Nephron (organoid): ENCODE results near the gene LIX1.
"Not testable (repeated sequence)": the region's sequence is repeated elsewhere in the genome, so short reads cannot be mapped to it uniquely, and the experiment has no call there.

Experiments
- H3K27ac Mint-ChIP-seq, 3 experiments: 2 replicates each; pipeline ENCODE4 v1.8.0; 2020; ENCODE audit warnings: mixed read lengths in 3 of 3, mild to moderate bottlenecking in 2 of 3, moderate library complexity in 1 of 3
- H3K27me3 Mint-ChIP-seq: 2 replicates; pipeline ENCODE4 v1.8.0; 2021; ENCODE audit warnings: low read depth, mild to moderate bottlenecking, moderate library complexity, mixed read lengths
- H3K36me3 Mint-ChIP-seq: 2 replicates; pipeline ENCODE4 v1.8.0; 2020; ENCODE audit warnings: low read depth, mixed read lengths
- H3K4me1 Mint-ChIP-seq: 2 replicates; pipeline ENCODE4 v1.8.0; 2020; ENCODE audit warnings: mixed read lengths
- H3K4me3 Mint-ChIP-seq, 3 experiments: 2 replicates each; pipeline ENCODE4 v1.8.0; 2020; ENCODE audit warnings: mild to moderate bottlenecking in 3 of 3, mixed read lengths in 3 of 3, moderate library complexity in 2 of 3
- H3K9me3 Mint-ChIP-seq: 2 replicates; pipeline ENCODE4 v1.8.0; 2020; ENCODE audit warnings: mixed read lengths
- CTCF ChIP-seq, 3 experiments: fragments of 200-600 bp; sonication (generic); IDR thresholded peaks; one replicate each; pipeline ENCODE4 v1.5.0; 2021; ENCODE audit warnings: antibody characterized with exemption in 3 of 3; ENCODE audit not compliant: unreplicated experiment in 3 of 3

LIX1 gene

DNA sequence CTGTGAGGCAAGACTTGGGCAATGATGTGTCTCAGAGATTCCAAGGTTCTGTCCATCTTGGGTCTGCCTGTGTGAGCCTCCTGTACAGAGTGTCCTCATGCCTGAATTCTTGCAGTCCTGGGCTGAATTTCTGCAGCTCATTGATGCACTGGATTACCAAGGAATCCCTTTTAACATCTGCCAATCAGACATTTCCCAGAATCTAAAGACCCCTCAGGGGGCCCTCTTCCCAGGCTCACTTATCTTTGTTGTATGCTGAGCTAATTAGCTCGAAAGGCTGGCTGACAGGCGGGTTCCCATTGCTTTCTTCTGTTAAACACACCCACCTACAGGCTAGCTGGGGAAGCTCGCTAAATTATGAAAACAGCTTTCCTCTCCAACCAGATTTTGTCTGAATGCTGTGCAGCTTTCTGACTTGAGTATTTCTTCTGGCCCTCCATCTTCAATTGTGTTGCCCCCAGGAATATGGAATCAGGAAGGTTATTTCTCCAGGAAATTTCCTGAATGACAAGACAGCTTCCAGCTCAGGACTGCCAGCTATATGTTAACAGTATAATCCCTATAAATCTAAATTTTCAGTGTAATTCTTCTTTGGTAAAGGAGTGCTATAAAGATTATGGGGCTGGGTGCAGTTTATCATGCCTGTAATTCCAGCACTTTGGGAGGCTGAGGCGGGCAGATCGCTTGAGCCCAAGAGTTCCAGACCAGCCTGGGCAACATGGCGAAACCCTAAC lies at the start of gene LIX1:
Gene LIX1, minus strand, starts transcription at position 91 of the 734 bp plus-strand sequence. Its CDS starts 35 bp downstream, at position 56.
- H3K4me3 Mint-ChIP-seq: peak within 1 kb of the TSS; percentile 57 to 73 (median 57)
- no peaks in the 10 kb centered on the region for H3K9me3 Mint-ChIP-seq
- peak within 1 kb of the TSS; percentile 3 to 76 (median 30) for H3K27ac Mint-ChIP-seq
- peaks cover 42% of the 10 kb centered on the region for H3K4me1 Mint-ChIP-seq
- H3K36me3 Mint-ChIP-seq: no peaks in the 10 kb centered on the region
- peak; percentile 71 to 72 (median 71) for TF ChIP-seq CTCF (IDR thresholded peaks at IDR 0.05; ENCODE audit: unreplicated experiment in 3 of 3)
- peaks cover 5% of the 10 kb centered on the region for H3K27me3 Mint-ChIP-seq

DNA sequence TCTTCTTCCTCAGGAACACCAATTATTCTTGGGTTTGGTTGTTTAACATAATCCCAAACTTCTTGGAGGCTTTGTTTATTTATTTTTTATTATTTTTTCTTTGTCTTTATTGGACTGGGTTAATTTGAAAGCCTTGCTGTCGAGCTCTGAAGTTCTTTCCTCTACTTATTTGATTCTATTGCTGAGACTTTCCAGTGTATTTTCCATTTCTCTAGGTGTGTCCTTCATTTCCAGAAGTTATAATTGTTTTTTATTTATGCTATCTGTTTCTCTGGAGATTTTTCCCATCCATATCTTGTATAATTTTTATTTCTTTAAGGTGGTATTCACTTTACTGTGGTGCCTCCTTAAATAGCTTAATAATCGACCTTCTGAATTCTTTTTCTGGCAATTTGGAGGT lies 49.5 kb upstream of the LIX1 start:
- TF ChIP-seq CTCF (IDR thresholded peaks at IDR 0.05; ENCODE audit: unreplicated experiment in 3 of 3): no peak
- no peaks in the 10 kb centered on the region for H3K4me1 Mint-ChIP-seq
- H3K27me3 Mint-ChIP-seq: no peaks in the 10 kb centered on the region
- H3K27ac Mint-ChIP-seq: no peak overlapping the region
- H3K36me3 Mint-ChIP-seq: peaks cover 4% of the 10 kb centered on the region
- peaks cover 42% of the 10 kb centered on the region for H3K9me3 Mint-ChIP-seq
- no peak overlapping the region for H3K4me3 Mint-ChIP-seq

DNA sequence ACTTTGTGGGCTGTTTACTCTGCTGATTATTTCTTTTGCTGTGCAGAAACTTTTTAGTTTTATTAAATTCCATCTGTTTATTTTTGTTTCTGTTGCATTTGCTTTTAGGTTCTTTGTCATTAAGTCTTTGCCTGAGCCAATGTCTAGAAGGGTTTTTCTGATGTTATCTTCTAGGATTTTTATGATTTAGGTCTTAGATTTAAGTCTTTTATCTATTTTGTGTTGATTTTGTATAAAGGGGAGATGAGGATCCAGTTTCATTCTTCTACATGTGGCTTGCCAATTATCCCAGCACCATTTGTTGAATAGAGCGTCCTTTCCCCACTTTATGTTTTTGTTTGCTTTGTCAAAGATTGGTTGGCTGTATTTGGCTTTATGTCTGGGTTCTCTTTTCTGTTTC lies 47.1 kb upstream of the LIX1 start:
- H3K36me3 Mint-ChIP-seq, H3K27ac Mint-ChIP-seq, H3K4me3 Mint-ChIP-seq, H3K4me1 Mint-ChIP-seq, H3K27me3 Mint-ChIP-seq: not testable (repeated sequence)
- peaks cover 44% of the 10 kb centered on the region for H3K9me3 Mint-ChIP-seq

- peak overlapping the region; percentile 92 to 94 (median 93) for H3K4me3 Mint-ChIP-seq
- H3K9me3 Mint-ChIP-seq: peaks cover 8% of the 10 kb centered on the region
- H3K27ac Mint-ChIP-seq: peak overlapping the region; percentile 99 to 100 (median 100)
- H3K36me3 Mint-ChIP-seq: peaks cover 19% of the 10 kb centered on the region
- no peaks in the 10 kb centered on the region for H3K27me3 Mint-ChIP-seq
- peaks cover 24% of the 10 kb centered on the region for H3K4me1 Mint-ChIP-seq
- TF ChIP-seq CTCF (IDR thresholded peaks at IDR 0.05; ENCODE audit: unreplicated experiment in 3 of 3): no peak
Observed at GRCh38 chr5:97183930-97184213, 41.5 kb upstream of the LIX1 start.

DNA sequence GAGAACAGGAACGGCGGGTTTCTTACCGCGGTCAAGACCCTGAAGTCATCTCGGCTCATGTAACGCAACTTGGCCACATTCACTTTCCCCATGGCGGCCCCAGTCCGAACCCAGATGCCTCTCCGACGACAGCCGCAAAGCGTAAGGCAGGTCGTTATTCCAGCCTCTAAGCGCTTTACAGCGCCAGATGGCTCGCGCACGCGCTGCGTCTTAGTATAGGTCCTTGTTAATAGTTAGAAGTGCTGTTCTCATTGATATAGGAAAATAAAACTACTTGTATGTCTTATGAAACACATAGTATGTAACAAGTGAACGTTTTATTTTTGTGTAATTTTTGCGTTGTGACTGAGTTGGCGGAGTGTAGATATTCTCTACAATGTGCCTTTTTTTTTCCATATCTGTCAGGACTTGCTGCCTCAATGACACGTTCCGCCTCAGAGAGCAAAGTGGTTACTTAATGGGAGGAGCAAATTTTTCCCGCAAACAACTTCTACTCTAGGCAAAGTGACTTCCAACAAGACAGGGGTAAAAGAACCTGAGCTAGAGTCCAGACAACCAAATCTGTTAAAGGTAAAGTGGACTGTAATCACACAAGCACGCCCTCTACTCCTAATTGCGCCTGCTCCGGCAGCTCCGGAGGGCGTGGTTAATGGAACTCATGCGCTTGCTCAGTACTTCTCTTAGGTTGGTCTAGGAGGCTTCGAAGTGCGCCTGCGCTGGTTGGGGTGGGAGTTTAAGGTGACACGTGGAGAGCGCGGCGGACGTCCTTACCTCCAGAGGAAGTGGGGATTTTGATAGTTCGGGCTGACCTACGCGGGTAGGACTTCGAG lies 40.9 kb upstream of the LIX1 start, which contains the start of gene RIOK2:
Gene RIOK2, minus strand, starts transcription at position 148 of the 830 bp plus-strand sequence. Its CDS starts 56 bp downstream, at position 92.
- TF ChIP-seq CTCF (IDR thresholded peaks at IDR 0.05; ENCODE audit: unreplicated experiment in 3 of 3): no peak
- Mint-ChIP-seq H3K36me3 (peaks cover 24% of the 10 kb centered on the region), H3K27me3 (no peaks in the 10 kb centered on the region), H3K4me1 (peaks cover 24% of the 10 kb centered on the region), H3K27ac (peak within 1 kb of the TSS; percentile 99 to 100 (median 100)), H3K4me3 (peak within 1 kb of the TSS; percentile 92 to 94 (median 93)), H3K9me3 (peaks cover 7% of the 10 kb centered on the region)

GRCh38 chr5:97182571-97183099 lies 40.2 kb upstream of the LIX1 start:
- no peaks in the 10 kb centered on the region for H3K27me3 Mint-ChIP-seq
- TF ChIP-seq CTCF (IDR thresholded peaks at IDR 0.05; ENCODE audit: unreplicated experiment in 3 of 3): no peak
- H3K9me3 Mint-ChIP-seq: peaks cover 7% of the 10 kb centered on the region
- H3K36me3 Mint-ChIP-seq: peaks cover 31% of the 10 kb centered on the region
- H3K4me3 Mint-ChIP-seq: peak overlapping the region; percentile 92 to 94 (median 93)
- H3K4me1 Mint-ChIP-seq: peaks cover 24% of the 10 kb centered on the region
- H3K27ac Mint-ChIP-seq: peak overlapping the region; percentile 99 to 100 (median 100)
